OCI-LY3 (cell line): ENCODE data around the gene HSBP1L1.

ENCODE experiments used
- H2AFZ ChIP-seq: fragments of 200-600, 300-600 bp; shearing (Covaris generic); 2 replicates; pipeline ENCODE4 v1.6.0; 2014; ENCODE audit warnings: antibody characterized with exemption, low read depth, low read length
- H3K27ac ChIP-seq: fragments of 200-600, 300-600 bp; sonication (generic); 2 replicates; pipeline ENCODE4 v1.5.1; 2014; ENCODE audit warnings: mild to moderate bottlenecking, low read length, moderate library complexity, mixed read lengths
- H3K27me3 ChIP-seq: fragments of 200-600, 300-600 bp; sonication (generic); 2 replicates; pipeline ENCODE4 v1.6.1; 2014; ENCODE audit warnings: low read depth, low read length, mixed read lengths
- H3K36me3 ChIP-seq: fragments of 200-600, 300-600 bp; sonication (generic); replicated peaks from 2 replicates; pipeline ENCODE3; 2014; ENCODE audit warnings: low read depth, low read length, mixed read lengths
- H3K4me1 ChIP-seq: fragments of 300-600, 200-600 bp; sonication (generic); 2 replicates; pipeline ENCODE4 v1.6.1; 2014; ENCODE audit warnings: low read length, mixed read lengths
- H3K4me2 ChIP-seq: fragments of 200-600, 300-600 bp; sonication (generic); 2 replicates; pipeline ENCODE4 v1.6.1; 2014; ENCODE audit warnings: low read length, mixed read lengths
- H3K4me3 ChIP-seq: fragments of 300-600, 200-600 bp; sonication (generic); 2 replicates; pipeline ENCODE4 v1.5.1; 2014; ENCODE audit warnings: antibody characterized with exemption, mild to moderate bottlenecking, low read length, moderate library complexity
- H3K79me2 ChIP-seq: fragments of 300-600, 200-600 bp; shearing (Covaris generic); 2 replicates; pipeline ENCODE4 v1.6.1; 2014; ENCODE audit warnings: mild to moderate bottlenecking, low read length, mixed read lengths
- H3K9ac ChIP-seq: fragments of 300-600, 200-600 bp; shearing (Covaris generic); 2 replicates; pipeline ENCODE4 v1.6.0; 2014; ENCODE audit warnings: mild to moderate bottlenecking, low read length, moderate library complexity
- H3K9me3 ChIP-seq: fragments of 200-600, 300-600 bp; shearing (Covaris generic); 2 replicates; pipeline ENCODE4 v1.6.1; 2014; ENCODE audit warnings: low read length, mixed read lengths; ENCODE audit not compliant: insufficient read depth
- H4K20me1 ChIP-seq: fragments of 200-600, 300-600 bp; sonication (generic); 2 replicates; pipeline ENCODE4 v1.6.1; 2016; ENCODE audit warnings: low read length, mixed read lengths; ENCODE audit not compliant: insufficient read depth
- EZH2phosphoT487 ChIP-seq: fragments of 200-600 bp; shearing (Covaris generic); IDR thresholded peaks from 2 replicates; pipeline ENCODE4 v1.6.1; 2018; ENCODE audit warnings: antibody characterized with exemption, mixed run types, low read depth
- TF ChIP-seq, protein P1 (sequence below): fragments of 200-600, 300-600 bp; sonication (generic); IDR thresholded peaks from 2 replicates; pipeline ENCODE4 v1.5.1; 2014; ENCODE audit warnings: antibody characterized with exemption, low read length, low read depth

The HSBP1L1 gene

DNA sequence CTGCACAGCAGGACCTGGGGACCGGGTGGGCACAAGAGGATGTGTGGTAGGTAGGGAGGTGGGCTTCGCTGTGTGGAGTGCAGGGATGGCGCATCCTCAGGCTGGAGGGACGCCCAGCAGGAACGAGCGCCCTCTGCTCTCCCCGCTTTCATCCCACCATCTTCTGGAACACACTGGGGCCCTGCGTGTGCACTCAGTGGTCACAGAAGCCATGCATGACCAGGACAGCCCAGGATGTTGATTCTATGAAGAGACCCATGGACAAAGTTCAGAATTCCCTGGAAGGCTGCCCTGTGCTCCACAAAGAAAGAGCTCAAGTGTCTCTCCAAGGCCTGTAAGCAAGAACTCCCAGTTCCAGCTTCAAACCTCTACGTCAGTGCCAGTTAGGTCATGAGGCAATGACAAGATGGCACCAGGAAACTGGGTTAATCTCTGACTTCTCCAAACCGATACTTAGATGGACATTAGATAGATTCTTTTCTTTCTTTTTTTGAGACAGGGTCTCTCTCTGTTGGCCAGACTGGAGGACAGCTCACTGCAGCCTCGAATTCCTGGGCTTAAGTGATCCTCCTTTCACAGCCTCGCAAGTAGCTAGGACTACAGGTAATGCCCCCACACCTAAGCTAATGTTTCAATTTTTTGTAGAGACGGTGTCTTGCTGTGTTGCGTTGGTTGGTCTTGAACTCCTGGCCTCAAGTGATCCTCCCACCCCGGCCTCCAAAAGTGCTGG, 16.4 kb upstream of the HSBP1L1 start:
- Histone ChIP-seq H2AFZ (no peak overlapping the region), H3K36me3 (peaks cover 16% of the 10 kb centered on the region), H3K27ac (no peak overlapping the region), H3K4me3 (no peak overlapping the region), H3K27me3 (no peaks in the 10 kb centered on the region), H3K9me3 (no peaks in the 10 kb centered on the region), H3K4me2 (no peak overlapping the region), H4K20me1 (peaks cover 70% of the 10 kb centered on the region), H3K4me1 (peaks cover 16% of the 10 kb centered on the region), H3K9ac (no peak overlapping the region), H3K79me2 (peaks cover 78% of the 10 kb centered on the region)
- TF ChIP-seq EZH2phosphoT487, result no peak
- TF ChIP-seq, protein P1, sequence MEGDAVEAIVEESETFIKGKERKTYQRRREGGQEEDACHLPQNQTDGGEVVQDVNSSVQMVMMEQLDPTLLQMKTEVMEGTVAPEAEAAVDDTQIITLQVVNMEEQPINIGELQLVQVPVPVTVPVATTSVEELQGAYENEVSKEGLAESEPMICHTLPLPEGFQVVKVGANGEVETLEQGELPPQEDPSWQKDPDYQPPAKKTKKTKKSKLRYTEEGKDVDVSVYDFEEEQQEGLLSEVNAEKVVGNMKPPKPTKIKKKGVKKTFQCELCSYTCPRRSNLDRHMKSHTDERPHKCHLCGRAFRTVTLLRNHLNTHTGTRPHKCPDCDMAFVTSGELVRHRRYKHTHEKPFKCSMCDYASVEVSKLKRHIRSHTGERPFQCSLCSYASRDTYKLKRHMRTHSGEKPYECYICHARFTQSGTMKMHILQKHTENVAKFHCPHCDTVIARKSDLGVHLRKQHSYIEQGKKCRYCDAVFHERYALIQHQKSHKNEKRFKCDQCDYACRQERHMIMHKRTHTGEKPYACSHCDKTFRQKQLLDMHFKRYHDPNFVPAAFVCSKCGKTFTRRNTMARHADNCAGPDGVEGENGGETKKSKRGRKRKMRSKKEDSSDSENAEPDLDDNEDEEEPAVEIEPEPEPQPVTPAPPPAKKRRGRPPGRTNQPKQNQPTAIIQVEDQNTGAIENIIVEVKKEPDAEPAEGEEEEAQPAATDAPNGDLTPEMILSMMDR, result no peak

DNA sequence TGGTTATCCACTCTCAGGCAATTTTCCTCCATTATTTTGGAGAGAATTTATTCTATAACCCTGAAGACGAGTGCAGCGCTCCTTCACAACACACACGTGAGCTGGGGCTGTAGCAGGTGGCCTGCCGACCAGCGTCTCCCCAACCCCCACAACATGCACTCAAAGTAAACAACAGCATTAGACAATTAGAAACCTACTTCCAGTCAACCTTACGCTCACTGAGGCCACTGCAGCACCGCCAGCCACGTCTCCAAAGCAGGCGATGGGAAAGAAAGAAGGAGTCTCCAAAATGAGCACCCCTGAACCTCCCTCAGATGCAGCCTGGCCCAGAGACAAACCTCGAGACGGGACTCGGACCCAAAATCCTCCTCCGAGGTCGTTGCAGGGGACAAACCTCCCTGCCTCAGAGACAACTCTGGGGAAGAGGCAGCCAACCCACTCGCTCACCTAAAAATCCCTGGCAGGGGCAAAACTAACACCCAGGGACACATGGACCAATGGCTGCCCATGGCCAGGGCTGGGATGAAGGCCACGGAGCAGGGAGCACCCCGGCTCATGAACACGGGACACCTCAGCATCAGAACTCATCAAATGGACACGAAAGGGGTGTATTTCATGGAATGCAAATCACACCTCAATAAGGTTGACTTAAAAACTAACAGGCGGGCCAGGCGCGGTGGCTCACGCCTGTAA, 15.6 kb upstream of the HSBP1L1 start:
- H3K4me1 ChIP-seq, result peaks cover 16% of the 10 kb centered on the region
- H3K4me3 ChIP-seq, result no peak overlapping the region
- TF ChIP-seq, protein P1, result no peak
- H3K27ac ChIP-seq, result no peak overlapping the region
- H3K9ac ChIP-seq, result no peak overlapping the region
- H3K36me3 ChIP-seq, result peaks cover 16% of the 10 kb centered on the region
- no peaks in the 10 kb centered on the region for H3K9me3 ChIP-seq
- no peaks in the 10 kb centered on the region for H3K27me3 ChIP-seq
- H3K79me2 ChIP-seq, result peaks cover 73% of the 10 kb centered on the region
- H2AFZ ChIP-seq, result no peak overlapping the region
- H4K20me1 ChIP-seq, result peaks cover 62% of the 10 kb centered on the region
- no peak overlapping the region for H3K4me2 ChIP-seq

DNA sequence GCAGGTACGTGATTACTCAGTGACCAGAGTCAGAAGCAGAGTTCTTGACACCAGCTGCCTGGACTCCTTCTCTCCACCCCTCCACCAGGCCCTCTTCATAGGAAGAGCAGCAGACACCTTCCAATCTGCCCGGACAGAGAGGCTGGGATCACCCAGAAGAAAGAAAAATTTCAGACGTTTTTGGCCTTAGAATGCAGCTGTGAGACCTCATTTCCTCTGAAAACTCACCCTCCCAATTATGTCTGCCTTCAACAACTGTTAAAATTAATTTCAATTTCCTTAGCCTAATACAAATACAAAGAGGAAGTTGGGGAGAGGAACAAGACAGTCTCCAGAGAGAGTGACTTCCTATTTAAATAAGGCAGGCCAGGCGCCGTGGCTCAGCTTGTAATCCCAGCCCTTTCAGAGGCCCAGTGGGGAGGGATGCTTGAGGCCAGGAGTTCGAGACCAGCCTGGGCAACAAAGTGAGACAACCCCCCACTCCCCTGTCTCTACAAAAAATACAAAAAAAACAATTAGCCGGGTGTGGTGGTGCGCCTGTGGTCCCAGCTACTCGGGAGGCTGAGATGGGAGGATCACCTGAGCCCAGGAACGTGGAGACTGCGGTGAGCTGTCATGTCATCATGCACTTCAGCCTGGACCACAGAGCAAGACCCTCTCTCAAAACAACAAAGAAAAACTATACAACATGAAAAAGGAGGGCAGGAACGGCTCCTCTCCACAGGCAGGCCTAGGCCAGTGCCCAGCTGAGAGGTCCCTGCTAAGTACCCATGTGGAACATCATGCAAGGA, 14.6 kb upstream of the HSBP1L1 start:
- H3K9ac ChIP-seq, result peak overlapping the region; percentile 83
- peaks cover 63% of the 10 kb centered on the region for H3K79me2 ChIP-seq
- H3K9me3 ChIP-seq, result no peaks in the 10 kb centered on the region
- peak overlapping the region; percentile 62 for H3K27ac ChIP-seq
- no peak overlapping the region for H2AFZ ChIP-seq
- peak overlapping the region; percentile 89 for H3K4me2 ChIP-seq
- H3K4me3 ChIP-seq, result peak overlapping the region; percentile 82
- H3K4me1 ChIP-seq, result peaks cover 16% of the 10 kb centered on the region
- TF ChIP-seq, protein P1, result no peak
- no peak for TF ChIP-seq EZH2phosphoT487
- peaks cover 16% of the 10 kb centered on the region for H3K36me3 ChIP-seq
- no peaks in the 10 kb centered on the region for H3K27me3 ChIP-seq
- peaks cover 51% of the 10 kb centered on the region for H4K20me1 ChIP-seq
